Body of pancreas (tissue), 4 donors: ENCODE measurements around the gene NPHP3. TPM values are rescaled to one million over a fixed set of nuclear protein-coding genes. Genes with fewer than 3 reads are reported as not detected.

Experiments
- ATAC-seq: fragments of 150-250 bp; one replicate; pipeline ENCODE4 v1.9.1; 2016
- DNase-seq, 4 donors: peaks; one replicate each; pipeline ENCODE4 v3.0.0-alpha.2; 2019
- H3K27ac ChIP-seq, 4 donors: fragments of 200-600 bp; sonication (generic); 1 replicate in 3 of 4; 2 replicates in 1 of 4; pipeline versions ENCODE4 v1.5.1 to v1.6.1; 2016 to 2019; ENCODE audit warnings: mild to moderate bottlenecking in 1 of 4, mixed read lengths in 1 of 4, moderate library complexity in 1 of 4
- H3K27me3 ChIP-seq, 2 donors: fragments of 200-600 bp; sonication (generic); one replicate each; pipeline ENCODE4 v1.6.0; 2016; ENCODE audit warnings: mild to moderate bottlenecking in 1 of 2
- H3K36me3 ChIP-seq, 2 donors: fragments of 200-600 bp; sonication (generic); replicated peaks in 1 of 2; 2 replicates each; pipeline ENCODE4 v1.5.1; 2016; ENCODE audit warnings: low read depth in 2 of 2; ENCODE audit not compliant: insufficient read depth in 1 of 2
- H3K4me1 ChIP-seq: fragments of 200-600 bp; sonication (generic); one replicate; pipeline ENCODE4 v1.6.0; 2016
- H3K4me3 ChIP-seq, 2 donors: fragments of 200-600 bp; sonication (generic); 1 replicate in 1 of 2; 2 replicates in 1 of 2; pipeline ENCODE4 v1.5.1; 2016 to 2019
- H3K9me3 ChIP-seq, 3 donors: fragments of 200-600 bp; sonication (generic); 1 replicate in 2 of 3; 2 replicates in 1 of 3; pipeline ENCODE4 v1.5.1; 2016
- POLR2A ChIP-seq, 3 donors: fragments of 450-650 bp; IDR thresholded peaks; one replicate each; pipeline ENCODE4 v1.6.1; 2016; ENCODE audit warnings: antibody characterized with exemption in 3 of 3, mild to moderate bottlenecking in 2 of 3
- WGBS, 2 donors: methylation state at CpG; one replicate each; pipeline ENCODE4 v1.1.5; 2017; 5-methylcytosine and 5-hydroxymethylcytosine counted together
- intact Hi-C: fragments of 100-400 bp; cut with DNase I; formaldehyde crosslinking; loops from one replicate; pipeline ENCODE4 v1.15.1; 2023
- total RNA-seq, 2 donors: library from RNA; depleted of rRNA; stranded (reverse); fragments of >200 nt; gene quantifications; one replicate each; pipeline ENCODE4 v1.1.0, GENCODE V29; 2016
- TF ChIP-seq, protein P1 (sequence below), 7 experiments: fragments of 450-650 bp in 4 of 7; fragments of 200-600 bp in 3 of 7; sonication (generic) in 3 of 7; IDR thresholded peaks; one replicate each; pipeline ENCODE4 v1.5.1; 2016 to 2019; ENCODE audit warnings: antibody characterized with exemption in 7 of 7

NPHP3 gene
- total RNA-seq, 2 donors from 2014 or later = 31.3 to 31.9 TPM

DNA sequence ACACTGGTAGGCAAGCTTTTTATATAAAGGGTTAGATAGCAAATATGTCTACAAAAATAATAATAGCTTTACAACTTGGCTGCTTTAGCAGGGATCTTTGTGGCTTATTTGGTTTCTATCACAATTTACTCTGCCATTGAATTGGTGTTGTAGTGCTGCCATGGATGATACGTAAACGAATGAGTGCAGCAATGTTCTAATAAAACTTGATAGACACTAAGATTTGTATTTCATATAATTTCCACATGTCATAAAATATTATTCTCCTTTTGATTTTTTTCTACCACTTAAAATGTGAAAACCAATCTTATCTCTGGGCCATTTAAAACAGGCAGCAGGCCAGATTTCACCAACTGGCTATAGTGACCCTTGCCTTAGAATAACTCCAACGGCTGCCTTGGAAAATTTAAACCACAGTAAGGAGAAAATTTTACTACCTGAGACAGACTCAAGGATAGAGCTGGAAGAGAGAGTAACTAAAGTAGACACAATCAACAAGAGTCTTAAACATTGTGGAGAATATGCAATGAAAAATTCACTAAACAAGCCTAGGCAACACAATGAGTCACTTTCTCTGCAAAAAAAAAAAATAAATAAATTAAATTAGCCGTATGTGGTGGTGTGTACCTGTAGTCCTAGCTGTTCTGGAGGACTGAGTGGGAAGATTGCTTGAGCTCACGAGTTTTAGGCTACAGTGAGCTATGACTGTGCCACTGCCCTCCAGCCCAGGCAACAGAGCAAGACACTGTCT is 8.1 kb downstream of the NPHP3 start:
- Histone ChIP-seq H3K27ac (no peak overlapping the region), H3K9me3 (no peaks in the 10 kb centered on the region), H3K4me1 (no peaks in the 10 kb centered on the region), H3K27me3 (no peaks in the 10 kb centered on the region), H3K36me3 (peaks cover 0 to 12% of the 10 kb centered on the region in 2 donors), H3K4me3 (no peak overlapping the region)
- ATAC-seq (no peak), DNase-seq (no peak)
- 76 to 78% methylated on average over 5 of the region's 5 CpGs for WGBS, 2 donors
- intact Hi-C loops = no loop called here
- TF ChIP-seq, protein P1, sequence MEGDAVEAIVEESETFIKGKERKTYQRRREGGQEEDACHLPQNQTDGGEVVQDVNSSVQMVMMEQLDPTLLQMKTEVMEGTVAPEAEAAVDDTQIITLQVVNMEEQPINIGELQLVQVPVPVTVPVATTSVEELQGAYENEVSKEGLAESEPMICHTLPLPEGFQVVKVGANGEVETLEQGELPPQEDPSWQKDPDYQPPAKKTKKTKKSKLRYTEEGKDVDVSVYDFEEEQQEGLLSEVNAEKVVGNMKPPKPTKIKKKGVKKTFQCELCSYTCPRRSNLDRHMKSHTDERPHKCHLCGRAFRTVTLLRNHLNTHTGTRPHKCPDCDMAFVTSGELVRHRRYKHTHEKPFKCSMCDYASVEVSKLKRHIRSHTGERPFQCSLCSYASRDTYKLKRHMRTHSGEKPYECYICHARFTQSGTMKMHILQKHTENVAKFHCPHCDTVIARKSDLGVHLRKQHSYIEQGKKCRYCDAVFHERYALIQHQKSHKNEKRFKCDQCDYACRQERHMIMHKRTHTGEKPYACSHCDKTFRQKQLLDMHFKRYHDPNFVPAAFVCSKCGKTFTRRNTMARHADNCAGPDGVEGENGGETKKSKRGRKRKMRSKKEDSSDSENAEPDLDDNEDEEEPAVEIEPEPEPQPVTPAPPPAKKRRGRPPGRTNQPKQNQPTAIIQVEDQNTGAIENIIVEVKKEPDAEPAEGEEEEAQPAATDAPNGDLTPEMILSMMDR (IDR thresholded peaks at IDR 0.05) = no peak
- TF ChIP-seq POLR2A (IDR thresholded peaks at IDR 0.05) = no peak

DNA sequence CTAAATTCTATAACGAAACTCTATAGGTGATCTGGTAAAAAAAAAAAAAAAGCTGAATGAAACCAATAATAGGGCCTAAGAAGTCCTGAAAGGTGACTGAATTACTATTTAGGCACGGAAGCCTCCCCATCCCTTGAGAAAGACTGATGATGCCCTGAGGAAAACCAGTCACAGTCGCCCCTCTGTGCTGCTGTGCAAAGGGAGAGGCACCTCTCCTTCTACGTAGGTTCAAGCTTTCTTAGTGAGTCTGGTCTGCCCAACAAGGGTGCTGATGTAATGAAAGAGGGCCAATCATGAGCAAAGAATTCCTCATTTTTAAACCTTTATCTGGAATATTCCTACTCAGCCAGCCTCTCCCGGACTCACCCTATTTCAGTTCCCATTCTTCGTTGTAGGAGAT is 11.9 kb downstream of the NPHP3 start:
- TF ChIP-seq, protein P1 (IDR thresholded peaks at IDR 0.05) = no peak
- TF ChIP-seq POLR2A (IDR thresholded peaks at IDR 0.05) = no peak
- Histone ChIP-seq H3K27ac (no peak overlapping the region), H3K9me3 (no peaks in the 10 kb centered on the region), H3K4me1 (no peaks in the 10 kb centered on the region), H3K27me3 (no peaks in the 10 kb centered on the region), H3K4me3 (no peak overlapping the region), H3K36me3 (peaks cover 0 to 10% of the 10 kb centered on the region in 2 donors)
- DNase-seq (no peak), ATAC-seq (no peak)
- intact Hi-C loops = no loop called here
- 95 to 96% methylated on average over 6 of the region's 6 CpGs for WGBS, 2 donors

DNA sequence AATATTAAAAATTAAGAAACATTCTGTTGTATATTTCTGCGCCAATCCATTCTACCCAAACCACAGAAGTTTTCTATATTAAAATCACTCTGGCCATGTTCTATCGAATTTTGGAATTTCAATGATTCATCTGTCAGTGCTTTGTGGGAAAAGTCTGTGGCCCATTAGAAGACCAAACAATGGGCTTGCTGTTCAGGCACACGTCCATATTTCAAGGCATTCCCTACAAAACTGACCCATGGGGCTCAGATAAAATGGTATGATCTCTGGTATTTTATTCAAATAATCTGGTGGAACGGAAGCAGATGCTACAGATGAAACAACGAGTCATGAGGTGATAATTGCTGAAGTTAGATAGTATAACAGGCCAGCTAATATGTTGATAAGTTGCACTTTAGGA is 12.4 kb downstream of the NPHP3 start:
- intact Hi-C loops = no loop called here
- H3K27ac ChIP-seq = no peak overlapping the region

DNA sequence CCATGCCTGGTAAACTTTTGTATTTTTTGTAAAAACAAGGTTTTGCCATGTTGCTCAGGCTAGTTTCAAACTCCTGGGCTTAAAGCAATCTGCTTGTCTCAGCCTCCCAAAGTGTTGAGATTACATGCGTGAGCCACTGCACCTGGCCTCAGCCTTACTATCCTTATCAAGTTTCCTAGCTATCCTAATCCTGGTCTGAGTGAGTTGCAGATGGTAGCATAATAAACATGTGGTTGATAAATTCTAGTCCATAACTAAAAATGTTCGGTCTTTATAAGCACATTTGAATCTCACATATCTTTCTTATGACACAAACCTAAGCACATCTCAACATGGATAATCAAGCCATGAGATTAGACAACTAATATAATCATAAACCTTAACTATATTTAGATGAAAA is 18.5 kb downstream of the NPHP3 start:
- Histone ChIP-seq H3K27me3 (no peaks in the 10 kb centered on the region), H3K4me3 (no peak overlapping the region), H3K27ac (no peak overlapping the region), H3K36me3 (peaks cover 5 to 15% of the 10 kb centered on the region in 2 donors), H3K9me3 (no peaks in the 10 kb centered on the region), H3K4me1 (no peaks in the 10 kb centered on the region)
- intact Hi-C loops = no loop called here
- ATAC-seq (no peak), DNase-seq (no peak)
- TF ChIP-seq, protein P1 (IDR thresholded peaks at IDR 0.05) = no peak
- no peak for TF ChIP-seq POLR2A (IDR thresholded peaks at IDR 0.05)
- WGBS, 2 donors = 36 to 59% methylated on average over 2 of the region's 2 CpGs

More for the DNA sequence above, 12.4 kb downstream of the NPHP3 start:
- DNase-seq = no peak
- TF ChIP-seq, protein P1 (IDR thresholded peaks at IDR 0.05) = no peak
- TF ChIP-seq POLR2A (IDR thresholded peaks at IDR 0.05) = no peak
- Histone ChIP-seq H3K4me1 (no peaks in the 10 kb centered on the region), H3K27me3 (no peaks in the 10 kb centered on the region), H3K36me3 (peaks cover 0 to 10% of the 10 kb centered on the region in 2 donors), H3K9me3 (no peaks in the 10 kb centered on the region), H3K4me3 (no peak overlapping the region)
- WGBS, 2 donors = 77 to 85% methylated on average over 5 of the region's 5 CpGs
- no peak for ATAC-seq

DNA sequence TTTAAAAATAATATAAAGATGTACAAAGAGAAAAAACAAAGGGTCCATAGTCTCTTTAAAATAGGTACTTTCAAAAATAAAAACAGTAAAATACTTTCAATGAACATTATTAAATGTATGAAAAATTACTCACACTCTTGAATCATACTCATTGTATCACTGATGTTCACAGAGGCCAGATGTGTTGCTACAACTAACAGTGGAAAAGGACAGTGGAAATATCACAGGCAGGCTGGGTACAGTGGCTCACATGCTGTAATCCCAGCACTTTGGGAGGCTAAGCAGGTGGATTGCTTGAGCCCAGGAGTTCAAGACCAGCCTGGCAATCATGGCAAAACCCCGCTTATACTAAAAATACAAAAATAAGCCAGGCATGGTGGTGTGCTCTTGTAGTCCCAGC is 26.8 kb downstream of the NPHP3 start:
- intact Hi-C loops = no loop called here
- no peak for TF ChIP-seq POLR2A (IDR thresholded peaks at IDR 0.05)
- TF ChIP-seq, protein P1 (IDR thresholded peaks at IDR 0.05) = no peak
- WGBS, 2 donors = 90 to 93% methylated on average over 1 of the region's 1 CpG
- DNase-seq (no peak), ATAC-seq (no peak)
- no peak overlapping the region for H3K4me3 ChIP-seq
- no peak overlapping the region for H3K27ac ChIP-seq
- H3K27me3 ChIP-seq = no peaks in the 10 kb centered on the region
- H3K9me3 ChIP-seq = no peaks in the 10 kb centered on the region
- peaks cover 11 to 25% of the 10 kb centered on the region in 2 donors for H3K36me3 ChIP-seq
- H3K4me1 ChIP-seq = no peaks in the 10 kb centered on the region
